DMS53 treated with DMSO at 0.1 percent for 48 hours (cell line): ENCODE results near the gene RSBN1L.
"Not testable (repeated sequence)": the region's sequence is repeated elsewhere in the genome, so short reads cannot be mapped to it uniquely, and the experiment has no call there.

ENCODE experiments used
- DNase-seq: peaks from one replicate; lab custom pipeline; 2025; ENCODE audit not compliant: unreplicated experiment; lab: John Stamatoyannopoulos, UW

Gene RSBN1L

GRCh38 chr7:77687100-77687746 lies 9.0 kb upstream of the RSBN1L start:
- peak; percentile 78 for DNase-seq

- peak; percentile 78 for DNase-seq
Observed at GRCh38 chr7:77687747-77688144, 8.5 kb upstream of the RSBN1L start.

- DNase-seq: no peak
Observed at GRCh38 chr7:77690289-77690688, 6.0 kb upstream of the RSBN1L start.

- no peak for DNase-seq
Observed at GRCh38 chr7:77691892-77692491, 4.3 kb upstream of the RSBN1L start.

- no peak for DNase-seq
Observed at GRCh38 chr7:77693830-77694583, 2.3 kb upstream of the RSBN1L start.

GRCh38 chr7:77696643-77697534 lies 630 bp downstream of the RSBN1L start:
- peak; percentile 85 for DNase-seq

GRCh38 chr7:77697535-77697831 lies 1.2 kb downstream of the RSBN1L start:
- no peak for DNase-seq

- DNase-seq: peak; percentile 29
Observed at GRCh38 chr7:77698042-77698625, 1.9 kb downstream of the RSBN1L start.

GRCh38 chr7:77699056-77699455 lies 2.8 kb downstream of the RSBN1L start:
- DNase-seq: peak; percentile 44

- DNase-seq: no peak
Observed at GRCh38 chr7:77702513-77702912, 6.3 kb downstream of the RSBN1L start.

- DNase-seq: no peak
Observed at GRCh38 chr7:77702968-77703472, 6.8 kb downstream of the RSBN1L start.

- not testable (repeated sequence) for DNase-seq
Observed at GRCh38 chr7:77703669-77704068, 7.4 kb downstream of the RSBN1L start.

- no peak for DNase-seq
Observed at GRCh38 chr7:77707504-77707992, 11.3 kb downstream of the RSBN1L start.

- DNase-seq: no peak
Observed at GRCh38 chr7:77710067-77710466, 13.8 kb downstream of the RSBN1L start.

- no peak for DNase-seq
Observed at GRCh38 chr7:77710861-77711260, 14.6 kb downstream of the RSBN1L start.

- DNase-seq: no peak
Observed at GRCh38 chr7:77714195-77714594, 17.9 kb downstream of the RSBN1L start.

GRCh38 chr7:77714931-77715330 lies 18.7 kb downstream of the RSBN1L start:
- DNase-seq: peak; percentile 23

- no peak for DNase-seq
Observed at GRCh38 chr7:77716804-77717203, 20.5 kb downstream of the RSBN1L start.

- DNase-seq: not testable (repeated sequence)
Observed at GRCh38 chr7:77717566-77717965, 21.3 kb downstream of the RSBN1L start.

- DNase-seq: peak; percentile 40
Observed at GRCh38 chr7:77727527-77727926, 31.3 kb downstream of the RSBN1L start.
